Glutamatergic neuron (in vitro differentiated cells): ENCODE measurements around the gene PPP1R2. TPM values are rescaled to one million over a fixed set of nuclear protein-coding genes. Genes with fewer than 3 reads are reported as not detected.

Source experiments
- DNase-seq: peaks from one replicate; pipeline ENCODE4 v3.0.0; 2022
- H3K27ac Mint-ChIP-seq: one replicate; pipeline ENCODE4 v1.8.0; 2020; ENCODE audit warnings: mild to moderate bottlenecking, mixed read lengths, inconsistent platforms; ENCODE audit not compliant: unreplicated experiment
- H3K27me3 Mint-ChIP-seq: one replicate; pipeline ENCODE4 v1.8.0; 2020; ENCODE audit warnings: mild to moderate bottlenecking, moderate library complexity, mixed read lengths, inconsistent platforms; ENCODE audit not compliant: unreplicated experiment
- H3K36me3 Mint-ChIP-seq: one replicate; pipeline ENCODE4 v1.8.0; 2020; ENCODE audit warnings: mild to moderate bottlenecking, mixed read lengths, inconsistent platforms; ENCODE audit not compliant: unreplicated experiment
- H3K4me1 Mint-ChIP-seq: one replicate; pipeline ENCODE4 v1.8.0; 2020; ENCODE audit warnings: mild to moderate bottlenecking, low read depth, mixed read lengths, inconsistent platforms; ENCODE audit not compliant: unreplicated experiment
- H3K4me3 Mint-ChIP-seq: one replicate; pipeline ENCODE4 v1.8.0; 2020; ENCODE audit warnings: mild to moderate bottlenecking, mixed read lengths, inconsistent platforms; ENCODE audit not compliant: unreplicated experiment
- H3K9me3 Mint-ChIP-seq: one replicate; pipeline ENCODE4 v1.8.0; 2020; ENCODE audit warnings: mild to moderate bottlenecking, moderate library complexity, mixed read lengths, inconsistent platforms; ENCODE audit not compliant: unreplicated experiment
- CTCF ChIP-seq: fragments of 200-600 bp; sonication (generic); IDR thresholded peaks from one replicate; pipeline ENCODE4 v1.5.0; 2021; ENCODE audit not compliant: partially characterized antibody, unreplicated experiment
- total RNA-seq: library from RNA; stranded (reverse); fragmentation: NEBNext Ultra II Directional; extraction: Animal tissue kit (Norgen Biotek cat#: 25700); gene quantifications from one replicate; pipeline ENCODE4 v1.2.1, GENCODE V29; 2021; ENCODE audit not compliant: unreplicated experiment

Gene PPP1R2
- total RNA-seq, 1 donor from 2014 or later, result 29.7 TPM

GRCh38 chr3:195535293-195535692 lies 7.8 kb downstream of the PPP1R2 start:
- Mint-ChIP-seq H3K9me3 (peaks cover 2% of the 10 kb centered on the region), H3K4me3 (no peak overlapping the region), H3K4me1 (peaks cover 2% of the 10 kb centered on the region), H3K27me3 (no peaks in the 10 kb centered on the region), H3K27ac (no peak overlapping the region), H3K36me3 (no peaks in the 10 kb centered on the region)
- no peak for DNase-seq
- TF ChIP-seq CTCF, result no peak

GRCh38 chr3:195532834-195533233 lies 10.3 kb downstream of the PPP1R2 start:
- H3K36me3 Mint-ChIP-seq, result no peaks in the 10 kb centered on the region
- peaks cover 2% of the 10 kb centered on the region for H3K9me3 Mint-ChIP-seq
- no peaks in the 10 kb centered on the region for H3K27me3 Mint-ChIP-seq
- TF ChIP-seq CTCF, result no peak
- no peak overlapping the region for H3K4me3 Mint-ChIP-seq
- no peaks in the 10 kb centered on the region for H3K4me1 Mint-ChIP-seq
- no peak for DNase-seq
- no peak overlapping the region for H3K27ac Mint-ChIP-seq

GRCh38 chr3:195532345-195532744 lies 10.8 kb downstream of the PPP1R2 start:
- H3K27ac Mint-ChIP-seq, result no peak overlapping the region
- H3K27me3 Mint-ChIP-seq, result no peaks in the 10 kb centered on the region
- peaks cover 2% of the 10 kb centered on the region for H3K9me3 Mint-ChIP-seq
- no peaks in the 10 kb centered on the region for H3K4me1 Mint-ChIP-seq
- no peak overlapping the region for H3K4me3 Mint-ChIP-seq
- H3K36me3 Mint-ChIP-seq, result no peaks in the 10 kb centered on the region
- DNase-seq, result no peak
- no peak for TF ChIP-seq CTCF

- H3K4me1 Mint-ChIP-seq, result no peaks in the 10 kb centered on the region
- peaks cover 2% of the 10 kb centered on the region for H3K9me3 Mint-ChIP-seq
- no peaks in the 10 kb centered on the region for H3K36me3 Mint-ChIP-seq
- H3K27me3 Mint-ChIP-seq, result no peaks in the 10 kb centered on the region
- no peak for TF ChIP-seq CTCF
- H3K27ac Mint-ChIP-seq, result no peak overlapping the region
- H3K4me3 Mint-ChIP-seq, result no peak overlapping the region
- no peak for DNase-seq
Measured at GRCh38 chr3:195531683-195532082, 11.4 kb downstream of the PPP1R2 start.

- Mint-ChIP-seq H3K4me3 (no peak overlapping the region), H3K9me3 (no peaks in the 10 kb centered on the region), H3K36me3 (no peaks in the 10 kb centered on the region), H3K4me1 (no peaks in the 10 kb centered on the region), H3K27me3 (no peaks in the 10 kb centered on the region), H3K27ac (no peak overlapping the region)
- no peak for DNase-seq
- no peak for TF ChIP-seq CTCF
Measured at GRCh38 chr3:195526492-195526891, 16.6 kb downstream of the PPP1R2 start.
